T-helper 22 cell (primary cell): ENCODE measurements around the gene MIGA2.

Experiments
- DNase-seq: peaks from one replicate; pipeline ENCODE4 v3.0.0-alpha.2; 2020; ENCODE audit warnings: low read depth

Gene MIGA2

DNA sequence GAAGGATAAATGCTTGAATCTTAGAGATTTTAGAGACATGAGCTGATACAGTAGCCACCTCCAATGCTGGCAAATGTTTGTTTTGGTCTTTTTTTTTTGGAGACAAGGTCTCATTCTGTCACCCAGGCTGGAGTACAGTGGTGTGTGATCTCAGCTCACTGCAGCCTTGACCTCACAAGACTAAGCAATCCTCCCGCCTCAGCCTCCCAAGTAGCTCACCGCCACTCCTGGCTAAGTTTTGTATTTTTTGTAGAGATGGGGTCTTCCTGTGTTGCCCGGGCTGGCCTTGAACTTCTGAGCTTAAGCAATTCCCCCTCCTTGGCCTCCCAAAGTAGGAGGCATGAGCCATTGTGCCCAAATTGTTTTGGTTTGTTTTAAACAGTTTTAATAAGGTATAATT, 37.7 kb downstream of the MIGA2 start:
- no peak for DNase-seq

- DNase-seq, result no peak
Measured at GRCh38 chr9:129075996-129076639, 39.7 kb downstream of the MIGA2 start.

DNA sequence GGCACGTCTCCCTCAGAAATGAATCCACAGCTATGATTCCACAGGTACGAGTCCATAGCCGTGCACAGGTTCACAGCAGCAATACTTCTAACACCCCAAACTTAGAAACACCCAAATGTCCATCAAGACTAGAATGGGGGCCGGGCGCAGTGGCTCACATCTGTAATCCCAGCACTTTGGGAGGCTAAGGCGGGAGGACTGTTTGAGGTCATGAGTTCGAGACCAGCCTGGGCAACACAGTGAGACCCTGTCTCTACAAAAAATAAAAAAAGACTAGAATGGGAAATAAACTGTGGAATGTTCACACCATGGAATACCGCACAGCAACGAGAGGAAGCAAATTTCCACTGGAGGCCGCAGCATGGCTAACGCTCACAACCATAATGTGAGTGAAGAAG, 40.2 kb downstream of the MIGA2 start:
- no peak for DNase-seq

DNA sequence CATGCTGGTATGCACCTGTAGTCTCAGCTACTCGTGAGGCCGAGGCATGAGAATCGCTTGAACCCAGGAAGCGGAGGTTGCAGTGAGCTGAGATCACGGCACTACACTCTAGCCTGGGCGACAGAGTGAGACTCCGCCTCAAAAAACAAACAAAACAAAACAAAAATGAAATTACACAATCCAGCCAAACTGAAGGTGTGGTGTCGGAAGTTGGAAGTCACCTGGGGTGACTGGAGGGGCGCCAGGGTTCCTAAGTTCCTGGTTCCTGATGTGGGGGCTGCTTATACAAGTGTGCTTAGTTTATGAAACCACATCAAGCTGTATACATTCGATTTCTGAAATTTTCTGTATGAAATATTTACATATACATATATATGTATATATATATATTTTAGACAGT, 40.8 kb downstream of the MIGA2 start:
- DNase-seq, result no peak

- no peak for DNase-seq
Measured at GRCh38 chr9:129078691-129079503, 42.5 kb downstream of the MIGA2 start.

DNA sequence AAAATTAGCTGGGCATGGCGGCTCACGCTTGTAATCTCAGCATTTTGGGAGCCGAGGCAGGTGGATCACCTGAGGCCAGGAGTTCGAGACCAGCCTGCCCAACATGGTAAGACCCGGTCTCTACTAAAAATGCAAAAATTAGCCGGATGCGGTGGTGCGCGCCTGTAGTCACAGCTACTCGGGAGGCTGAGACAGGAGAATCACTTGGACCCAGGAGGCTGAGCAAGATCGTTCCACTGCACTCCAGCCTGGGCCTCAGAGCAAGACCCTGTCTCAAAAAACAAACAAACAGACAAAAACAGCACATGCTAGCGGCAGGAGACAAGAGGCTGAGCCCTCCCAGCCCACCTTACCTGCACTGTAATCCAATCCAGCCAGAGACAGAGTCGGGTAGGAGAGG, 43.4 kb downstream of the MIGA2 start:
- DNase-seq, result no peak

GRCh38 chr9:129080298-129080600, 43.8 kb downstream of the MIGA2 start:
- DNase-seq, result no peak

- DNase-seq, result peak; percentile 97
Measured at GRCh38 chr9:129080601-129081387, 44.4 kb downstream of the MIGA2 start, which contains the start of gene DOLPP1. Gene DOLPP1 (plus strand): TSS chr9:129081111. CDS start chr9:129081132, 21 bp downstream.

GRCh38 chr9:129081388-129081904, 45.0 kb downstream of the MIGA2 start:
- DNase-seq, result no peak

GRCh38 chr9:129084087-129084486, 47.7 kb downstream of the MIGA2 start:
- DNase-seq, result no peak

- no peak for DNase-seq
Measured at GRCh38 chr9:129089246-129089645, 52.8 kb downstream of the MIGA2 start.

DNA sequence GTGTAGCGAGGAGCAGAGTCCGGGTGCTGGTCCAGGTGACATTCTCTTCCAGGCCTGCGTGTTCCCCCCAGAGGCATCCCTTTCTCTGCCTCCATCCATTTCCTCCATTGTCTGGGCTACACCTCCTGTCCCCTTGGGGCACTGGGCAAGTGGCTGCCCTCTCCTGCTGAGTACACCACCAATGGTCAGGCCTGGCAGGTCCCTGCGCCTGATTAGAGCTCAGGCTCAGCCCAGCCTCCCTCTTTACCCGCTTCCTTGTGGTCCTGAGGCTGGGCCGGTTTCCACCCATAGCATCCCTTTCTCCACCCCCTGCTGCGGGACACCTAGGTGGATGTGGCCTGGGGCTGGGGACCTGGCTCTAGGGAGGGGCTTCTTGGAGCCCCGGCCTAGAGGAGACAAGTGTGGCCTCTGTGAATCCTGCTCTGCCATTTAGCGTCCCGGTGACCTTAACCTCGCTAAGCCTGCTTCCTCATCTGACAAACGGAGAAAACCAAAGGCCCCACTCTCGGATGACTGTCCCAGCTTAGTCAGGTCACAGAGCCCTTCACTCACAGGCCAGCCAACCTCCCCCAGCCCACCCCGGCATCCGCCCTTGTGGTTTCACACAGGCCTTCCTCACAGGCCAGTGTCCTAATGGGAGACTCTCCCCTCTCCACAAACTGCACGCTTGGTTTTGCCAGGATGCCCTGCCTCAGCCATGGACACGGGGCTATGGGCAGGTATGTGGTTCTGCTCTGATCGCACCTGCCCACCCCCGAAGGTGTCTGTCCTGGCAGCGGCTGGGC, 57.4 kb downstream of the MIGA2 start:
- no peak for DNase-seq

DNA sequence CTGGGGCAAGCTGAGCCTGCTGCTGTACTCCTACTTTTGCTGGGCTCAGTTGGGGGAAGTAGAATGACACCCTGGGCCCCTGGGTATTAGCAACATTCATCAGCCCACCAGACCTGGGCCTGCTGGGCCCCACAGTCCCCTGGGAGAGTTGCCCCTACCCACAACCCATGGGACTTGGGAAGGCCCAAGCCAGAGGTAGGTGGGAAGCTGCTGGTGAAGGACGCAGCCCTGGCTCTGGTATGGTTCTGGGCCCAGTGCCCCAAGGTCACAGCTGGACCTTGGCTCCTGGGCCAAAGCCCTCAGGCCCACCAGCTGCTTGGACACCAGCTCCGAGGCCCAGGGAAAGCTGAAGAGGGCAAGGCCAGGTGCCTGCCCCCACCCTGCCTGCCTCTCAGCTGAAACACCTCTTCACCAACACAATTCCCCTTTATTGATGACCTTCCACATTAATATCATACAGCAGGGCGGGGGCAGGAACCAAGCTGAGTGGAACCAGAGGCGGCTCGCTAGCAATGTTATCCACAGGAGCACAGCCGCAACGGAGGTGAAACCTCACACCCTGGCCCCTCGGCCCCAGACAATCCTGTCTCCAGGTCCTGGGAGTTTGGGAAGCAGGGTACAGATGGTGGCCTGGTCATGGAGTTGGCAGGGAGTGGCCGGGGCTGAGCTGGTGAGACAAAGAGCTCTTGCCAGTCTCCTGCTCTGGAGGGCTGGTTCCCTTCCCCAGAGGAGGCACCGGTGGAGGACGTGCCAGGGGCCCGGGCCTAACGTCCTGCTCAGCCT, 58.2 kb downstream of the MIGA2 start:
- DNase-seq, result no peak

DNA sequence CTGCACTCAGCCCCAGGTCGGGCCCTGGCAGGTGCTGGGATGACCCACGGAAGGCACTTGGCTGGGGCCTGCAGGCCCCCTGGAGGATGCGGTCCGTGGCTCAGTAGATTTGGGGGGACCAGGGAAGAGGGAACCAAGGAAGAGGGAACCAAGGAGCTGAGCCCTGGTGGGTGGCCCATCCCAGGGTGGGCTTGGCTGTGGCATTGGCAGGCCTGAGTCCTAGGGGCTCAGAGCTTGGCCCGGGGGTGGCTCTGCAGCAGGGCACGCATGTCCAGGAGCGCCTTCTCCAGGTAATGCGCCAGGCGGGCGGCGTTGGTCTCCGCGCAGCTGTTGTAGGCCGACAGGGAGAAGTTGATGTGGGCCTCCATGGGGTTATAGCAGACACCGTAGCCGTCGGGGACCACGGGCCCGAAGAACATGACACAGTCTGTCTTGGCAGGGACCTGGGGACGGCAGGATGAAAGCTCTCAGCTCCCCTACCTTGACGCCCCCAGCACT, 58.8 kb downstream of the MIGA2 start:
- DNase-seq, result no peak

- no peak for DNase-seq
Measured at GRCh38 chr9:129095908-129096307, 59.5 kb downstream of the MIGA2 start.

DNA sequence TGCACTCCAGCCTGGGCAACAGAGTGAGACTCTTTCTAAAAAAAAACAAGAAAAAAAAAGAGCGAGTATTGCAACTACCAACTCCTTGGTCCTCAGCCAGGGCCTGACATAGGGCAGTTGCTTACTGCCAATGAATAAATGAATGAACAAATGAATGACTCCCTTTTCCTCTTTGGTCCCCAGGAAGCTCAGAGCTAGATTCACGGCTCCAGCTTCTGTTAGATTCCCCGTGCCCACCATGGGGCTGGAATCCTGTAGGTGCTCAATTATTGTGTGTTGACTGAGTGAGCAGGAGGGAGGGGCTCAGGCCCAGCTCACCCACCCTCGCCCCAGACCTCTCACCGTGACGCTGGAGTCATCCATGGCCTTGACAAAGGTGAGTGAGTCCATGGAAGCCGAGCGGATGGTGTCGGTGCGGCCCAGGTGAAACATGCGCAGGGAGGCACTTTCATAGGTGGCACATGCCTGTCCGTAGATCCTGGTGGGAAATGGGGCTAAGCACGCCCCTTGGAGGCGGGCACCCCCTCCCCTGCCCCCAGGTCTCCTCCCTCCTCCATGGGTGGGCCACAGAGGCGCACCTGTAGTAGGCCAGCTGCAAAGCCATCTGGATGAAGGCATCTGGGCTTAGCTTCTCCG, 61.4 kb downstream of the MIGA2 start:
- DNase-seq, result no peak

DNA sequence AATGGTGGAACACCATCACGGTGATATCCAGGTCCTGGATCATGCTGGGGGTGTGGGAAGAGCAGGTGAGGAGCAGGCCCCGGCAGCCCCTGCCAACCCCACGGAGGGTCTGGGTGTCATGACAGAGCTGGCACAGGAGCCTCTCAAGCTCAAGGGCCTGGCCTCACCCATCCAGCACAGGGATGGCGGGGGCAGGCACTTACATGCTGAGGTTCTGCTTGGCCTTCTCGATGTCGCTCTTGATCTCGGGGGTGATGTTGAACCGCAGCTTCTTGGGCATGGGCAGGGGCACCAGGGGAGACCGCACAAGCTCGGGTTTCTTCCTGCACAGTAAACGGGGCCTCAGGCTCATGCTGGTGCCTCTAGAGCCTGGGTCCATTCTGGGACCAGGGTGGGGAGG, 61.9 kb downstream of the MIGA2 start:
- no peak for DNase-seq

- DNase-seq, result no peak
Measured at GRCh38 chr9:129100383-129101169, 64.2 kb downstream of the MIGA2 start.

GRCh38 chr9:129101279-129101678, 64.9 kb downstream of the MIGA2 start:
- DNase-seq, result no peak

DNA sequence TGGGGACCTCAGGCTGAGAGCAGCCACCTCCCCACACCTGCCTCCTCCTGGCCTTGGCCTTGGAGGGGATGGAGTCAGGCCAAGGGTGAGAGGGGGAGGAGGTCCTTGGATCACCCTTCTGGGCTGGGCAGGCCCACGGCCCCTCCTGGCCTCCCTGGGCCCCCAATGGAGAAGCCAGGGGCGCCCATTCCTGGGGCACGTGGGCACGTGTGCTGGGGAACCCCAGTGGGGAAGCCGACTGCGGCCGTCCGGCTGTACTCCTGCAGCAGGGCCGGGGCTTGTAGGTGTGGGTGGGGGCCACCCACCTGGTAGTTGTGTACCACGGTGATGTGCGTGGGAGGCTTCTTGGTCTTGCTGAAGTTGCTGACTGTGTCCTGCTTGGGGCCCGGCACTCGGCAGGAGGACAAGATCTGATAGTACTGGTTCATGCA, 65.7 kb downstream of the MIGA2 start:
- DNase-seq, result no peak
